Natural killer cell (primary cell): ENCODE measurements around the gene CADM1. TPM values are rescaled to one million over a fixed set of nuclear protein-coding genes. Genes with fewer than 3 reads are reported as not detected.

Experiments used
- ATAC-seq, 3 donors: fragments of 150-1000 bp in 2 of 3; fragments of 200-7000 bp in 1 of 3; cut with Tn5 transposase; 1 replicate in 1 of 3; 2 replicates in 2 of 3; pipeline ENCODE4 v1.10.0; 2021; ENCODE audit warnings: mild to moderate bottlenecking in 2 of 3, moderate library complexity in 2 of 3
- DNase-seq, 2 donors: peaks; one replicate each; pipeline versions ENCODE4 v3.0.0 to v3.0.0-alpha.2; 2013 to 2021; ENCODE audit warnings: mixed read lengths in 1 of 2
- H3K27ac ChIP-seq: one replicate; pipeline ENCODE4 v1.5.1; 2013; ENCODE audit warnings: mild to moderate bottlenecking, low read length
- H3K27me3 ChIP-seq: one replicate; pipeline ENCODE4 v1.6.1; 2013; ENCODE audit warnings: low read length; ENCODE audit not compliant: control insufficient read depth, insufficient read depth
- H3K36me3 ChIP-seq: one replicate; pipeline ENCODE4 v1.6.1; 2013; ENCODE audit warnings: low read length; ENCODE audit not compliant: control insufficient read depth, insufficient read depth
- H3K4me1 ChIP-seq: one replicate; pipeline ENCODE4 v1.6.1; 2013; ENCODE audit warnings: low read length; ENCODE audit not compliant: control insufficient read depth, insufficient read depth
- H3K4me3 ChIP-seq: one replicate; pipeline ENCODE4 v1.5.1; 2013; ENCODE audit warnings: low read length
- H3K9me3 ChIP-seq: one replicate; pipeline ENCODE4 v1.6.1; 2013; ENCODE audit warnings: low read length; ENCODE audit not compliant: control insufficient read depth, insufficient read depth
- H3K27ac Mint-ChIP-seq, 2 donors: one replicate each; pipeline ENCODE4 v1.8.0; 2022; ENCODE audit warnings: mild to moderate bottlenecking in 2 of 2, mixed read lengths in 2 of 2, moderate library complexity in 1 of 2
- H3K27me3 Mint-ChIP-seq, 2 donors: one replicate each; pipeline ENCODE4 v1.8.0; 2022; ENCODE audit warnings: low read depth in 2 of 2, mixed read lengths in 2 of 2
- H3K36me3 Mint-ChIP-seq: one replicate; pipeline ENCODE4 v1.8.0; 2022; ENCODE audit warnings: mixed read lengths
- H3K4me1 Mint-ChIP-seq, 2 donors: one replicate each; pipeline ENCODE4 v1.8.0; 2022; ENCODE audit warnings: mixed read lengths in 2 of 2
- H3K4me3 Mint-ChIP-seq: one replicate; pipeline ENCODE4 v1.8.0; 2022; ENCODE audit warnings: mild to moderate bottlenecking, moderate library complexity, mixed read lengths
- H3K9me3 Mint-ChIP-seq, 2 donors: one replicate each; pipeline ENCODE4 v1.8.0; 2022; ENCODE audit warnings: mixed read lengths in 2 of 2
- CTCF ChIP-seq: fragments of 200-600 bp; IDR thresholded peaks from one replicate; pipeline ENCODE4 v1.8.0; 2022; ENCODE audit warnings: antibody characterized with exemption
- WGBS: methylation state at CpG from one replicate; pipeline ENCODE4 v1.1.7; 2013; ENCODE audit warnings: missing lambda C conversion rate; ENCODE audit not compliant: insufficient coverage; 5-methylcytosine and 5-hydroxymethylcytosine counted together
- intact Hi-C: fragments of 100-400 bp; cut with micrococcal nuclease; formaldehyde crosslinking; loops from one replicate; pipeline ENCODE4 v1.14.2; 2022
- total RNA-seq, 4 donors: library from RNA; stranded (reverse); fragments of 120-200 nt in 1 of 4; gene quantifications; one replicate each; pipeline versions ENCODE4 v1.2.3 to v1.2.4, GENCODE V29; 2013 to 2022

The CADM1 gene
- total RNA-seq, 3 donors from 2014 or later (not counting 1 experiment from before 2014, with no cell fraction given) = 3.2 to 4.2 (median 3.9) TPM

- H3K36me3 ChIP-seq = no peaks in the 10 kb centered on the region
- peaks cover 3 to 4% of the 10 kb centered on the region in 2 donors for H3K9me3 Mint-ChIP-seq
- no peak overlapping the region for H3K4me3 ChIP-seq
- no peak overlapping the region for H3K27ac Mint-ChIP-seq
- H3K27me3 Mint-ChIP-seq = peaks cover 21 to 31% of the 10 kb centered on the region in 2 donors
- no peaks in the 10 kb centered on the region for H3K36me3 Mint-ChIP-seq
- no peaks in the 10 kb centered on the region for H3K9me3 ChIP-seq
- intact Hi-C loops = no loop called here
- TF ChIP-seq CTCF = no peak
- H3K4me1 ChIP-seq = peaks cover 29% of the 10 kb centered on the region
- peak overlapping the region; percentile 80 for H3K4me3 Mint-ChIP-seq
- DNase-seq = no peak
- no peak for ATAC-seq
- 5% methylated on average over 8 of the region's 10 CpGs for WGBS
- peaks cover 35% of the 10 kb centered on the region for H3K27me3 ChIP-seq
- no peak overlapping the region for H3K27ac ChIP-seq
- peaks cover 5 to 12% of the 10 kb centered on the region in 2 donors for H3K4me1 Mint-ChIP-seq
These were observed 960 bp upstream of the CADM1 start for GRCh38 chr11:115505175-115505574.

DNA sequence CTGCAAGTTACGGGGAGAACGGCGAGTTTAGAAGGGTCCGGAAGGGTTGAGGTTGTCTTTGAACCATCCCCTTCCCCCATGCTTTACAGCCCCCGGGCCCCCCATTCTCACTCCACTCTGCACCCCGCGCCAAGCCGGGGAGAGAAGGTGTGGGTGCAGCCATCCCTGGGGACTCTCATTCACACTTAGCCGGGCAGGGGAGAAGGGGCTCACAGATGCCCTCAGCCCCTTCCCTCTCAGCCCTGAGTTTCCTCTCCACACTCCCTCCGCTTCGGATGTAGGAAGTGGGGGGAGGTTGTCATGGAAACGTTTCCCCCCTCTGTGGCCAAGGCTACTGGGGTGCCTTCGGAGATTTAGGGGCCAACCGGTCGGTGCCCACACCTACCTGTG lies 334 bp downstream of the CADM1 start:
- DNase-seq = no peak
- H3K4me3 ChIP-seq = peak overlapping the region; percentile 44

DNA sequence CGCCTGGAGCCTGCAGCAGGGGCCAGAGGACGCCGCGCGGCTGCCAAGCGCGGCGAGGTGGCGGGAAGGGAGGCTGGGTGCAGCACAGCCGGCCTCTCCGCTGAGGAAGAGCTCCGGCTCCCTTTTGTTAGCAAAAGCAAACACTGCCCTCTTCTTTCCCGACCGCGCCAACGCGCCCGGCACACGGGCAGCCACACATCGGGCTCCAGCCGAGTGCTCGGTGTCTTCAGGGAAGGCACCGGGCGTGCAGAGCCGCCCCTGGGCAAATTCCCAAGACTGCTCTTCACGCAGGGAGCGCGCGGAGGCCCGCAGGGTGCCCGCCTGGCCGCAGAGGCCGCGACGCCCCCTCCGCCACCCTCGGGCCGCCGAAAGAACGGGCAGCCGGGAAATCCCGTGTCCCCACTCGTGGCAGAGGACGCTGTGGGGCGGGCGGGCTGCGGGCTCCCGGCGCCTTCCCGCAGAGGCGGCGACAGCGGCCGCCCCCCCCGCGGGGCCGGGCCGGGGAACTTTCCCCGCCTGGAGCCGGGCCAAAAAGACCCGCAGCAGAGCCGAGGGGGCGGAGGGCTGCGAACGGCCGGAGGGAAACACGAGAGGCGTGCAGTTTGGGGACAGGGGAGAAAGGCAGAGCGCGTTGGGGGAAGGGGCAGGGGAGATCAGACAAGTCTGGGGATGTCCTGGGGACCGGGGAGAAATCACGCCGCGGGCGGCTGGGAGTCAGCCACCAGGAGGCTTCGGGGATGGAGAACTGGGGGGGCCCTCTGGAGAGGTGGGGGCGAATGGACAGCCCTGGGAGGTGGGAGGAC lies 931 bp downstream of the CADM1 start:
- Histone ChIP-seq H3K27ac (no peak overlapping the region), H3K9me3 (no peaks in the 10 kb centered on the region), H3K27me3 (peaks cover 46% of the 10 kb centered on the region), H3K36me3 (no peaks in the 10 kb centered on the region), H3K4me3 (peak overlapping the region; percentile 44), H3K4me1 (peaks cover 29% of the 10 kb centered on the region)
- Mint-ChIP-seq H3K9me3 (no peaks in the 10 kb centered on the region), H3K4me3 (peak overlapping the region; percentile 75), H3K27ac (no peak overlapping the region), H3K36me3 (no peaks in the 10 kb centered on the region), H3K4me1 (peaks cover 5 to 12% of the 10 kb centered on the region in 2 donors), H3K27me3 (peaks cover 19 to 28% of the 10 kb centered on the region in 2 donors)
- 1% methylated on average over 77 of the region's 77 CpGs for WGBS
- peak in 1 of 3 donors; percentile 25 for ATAC-seq
- TF ChIP-seq CTCF = no peak
- intact Hi-C loops = no loop called here
- peak in 1 of 2 donors; percentile 48 for DNase-seq

More for the DNA sequence above, 334 bp downstream of the CADM1 start:
- ATAC-seq = no peak
- under 1% methylated on average over 9 of the region's 15 CpGs for WGBS
- H3K9me3 Mint-ChIP-seq = no peaks in the 10 kb centered on the region
- Histone ChIP-seq H3K36me3 (no peaks in the 10 kb centered on the region), H3K27me3 (peaks cover 46% of the 10 kb centered on the region), H3K9me3 (no peaks in the 10 kb centered on the region), H3K27ac (no peak overlapping the region), H3K4me1 (peaks cover 29% of the 10 kb centered on the region)
- peak overlapping the region; percentile 75 for H3K4me3 Mint-ChIP-seq
- H3K27ac Mint-ChIP-seq = no peak overlapping the region
- no peak for TF ChIP-seq CTCF
- H3K27me3 Mint-ChIP-seq = peaks cover 14 to 28% of the 10 kb centered on the region in 2 donors
- intact Hi-C loops = no loop called here
- no peaks in the 10 kb centered on the region for H3K36me3 Mint-ChIP-seq
- H3K4me1 Mint-ChIP-seq = peaks cover 5 to 12% of the 10 kb centered on the region in 2 donors
